H9 (cell line): Measurements from ENCODE around the gene CYP8B1. TPM values are rescaled to one million over a fixed set of nuclear protein-coding genes. Genes with fewer than 3 reads are reported as not detected.

Experiments
- DNase-seq: peaks from one replicate; pipeline ENCODE4 v3.0.0-alpha.2; 2017
- H2AFZ ChIP-seq: one replicate; pipeline ENCODE4 v1.6.1; 2013; ENCODE audit warnings: mild to moderate bottlenecking, low read length, control low read depth, moderate library complexity
- H2AK5ac ChIP-seq: 2 replicates; pipeline ENCODE4 v1.6.1; 2013; ENCODE audit warnings: low read length, control low read depth, mixed read lengths; ENCODE audit not compliant: insufficient read length
- H2BK120ac ChIP-seq: one replicate; pipeline ENCODE4 v1.6.1; 2013; ENCODE audit warnings: low read depth, mild to moderate bottlenecking, low read length, control low read depth, inconsistent platforms; ENCODE audit not compliant: poor library complexity, severe bottlenecking
- H2BK12ac ChIP-seq: 2 replicates; pipeline ENCODE4 v1.6.1; 2013; ENCODE audit warnings: low read length, control low read depth, mixed read lengths, low read depth; ENCODE audit not compliant: insufficient read length
- H2BK15ac ChIP-seq: 2 replicates; pipeline ENCODE4 v1.6.1; 2013; ENCODE audit warnings: low read depth, low read length, control low read depth
- H2BK20ac ChIP-seq: one replicate; pipeline ENCODE4 v1.6.1; 2013; ENCODE audit warnings: low read depth, mild to moderate bottlenecking, low read length, control low read depth, inconsistent platforms; ENCODE audit not compliant: poor library complexity, severe bottlenecking
- H2BK5ac ChIP-seq: 2 replicates; pipeline ENCODE4 v1.6.1; 2013; ENCODE audit warnings: low read length, control low read depth, mixed read lengths; ENCODE audit not compliant: insufficient read length
- H3K14ac ChIP-seq: 2 replicates; pipeline ENCODE4 v1.6.1; 2013; ENCODE audit warnings: low read length, control low read depth; ENCODE audit not compliant: insufficient read depth
- H3K18ac ChIP-seq: 2 replicates; pipeline ENCODE4 v1.6.1; 2013; ENCODE audit warnings: low read depth, mild to moderate bottlenecking, mixed read lengths, low read length, control low read depth; ENCODE audit not compliant: insufficient read length
- H3K23ac ChIP-seq: 2 replicates; pipeline ENCODE4 v1.6.1; 2013; ENCODE audit warnings: low read length, control low read depth, mixed read lengths, low read depth; ENCODE audit not compliant: insufficient read length
- H3K23me2 ChIP-seq: 2 replicates; pipeline ENCODE4 v1.6.1; 2013; ENCODE audit warnings: low read depth, mild to moderate bottlenecking, mixed read lengths, low read length, control low read depth; ENCODE audit not compliant: insufficient read length, poor library complexity, severe bottlenecking
- H3K27ac ChIP-seq: 2 replicates; pipeline ENCODE4 v1.5.1; 2013; ENCODE audit warnings: low read length, control low read depth, mixed read lengths, low read depth; ENCODE audit not compliant: insufficient read length
- H3K27me3 ChIP-seq: 2 replicates; pipeline ENCODE4 v1.6.1; 2013; ENCODE audit warnings: low read length, control low read depth, inconsistent platforms; ENCODE audit not compliant: insufficient read depth
- H3K4ac ChIP-seq: 2 replicates; pipeline ENCODE4 v1.6.1; 2013; ENCODE audit warnings: low read depth, mild to moderate bottlenecking, control low read depth, inconsistent platforms, low read length, moderate library complexity
- H3K4me1 ChIP-seq: 2 replicates; pipeline ENCODE4 v1.6.1; 2013; ENCODE audit warnings: low read length, control low read depth, inconsistent platforms; ENCODE audit not compliant: insufficient read depth
- H3K4me2 ChIP-seq: 2 replicates; pipeline ENCODE4 v1.6.1; 2013; ENCODE audit warnings: low read length, control low read depth, mixed read lengths; ENCODE audit not compliant: insufficient read length, insufficient read depth
- H3K56ac ChIP-seq: 2 replicates; pipeline ENCODE4 v1.6.1; 2013; ENCODE audit warnings: low read depth, mild to moderate bottlenecking, mixed read lengths, low read length, control low read depth; ENCODE audit not compliant: insufficient read length
- H3K79me1 ChIP-seq: 2 replicates; pipeline ENCODE4 v1.6.1; 2013; ENCODE audit warnings: low read depth, mild to moderate bottlenecking, moderate library complexity, low read length, control low read depth, inconsistent platforms; ENCODE audit not compliant: insufficient read depth, poor library complexity, severe bottlenecking
- H3K79me2 ChIP-seq: 2 replicates; pipeline ENCODE4 v1.6.1; 2013; ENCODE audit warnings: low read length, control low read depth, inconsistent platforms; ENCODE audit not compliant: insufficient read depth
- H3K9ac ChIP-seq: 2 replicates; pipeline ENCODE4 v1.6.1; 2013; ENCODE audit warnings: low read length, control low read depth, mixed read lengths; ENCODE audit not compliant: insufficient read length; ENCODE audit errors: extremely low read depth
- H3K9me3 ChIP-seq: one replicate; pipeline ENCODE4 v1.6.1; 2013; ENCODE audit warnings: low read depth, low read length, inconsistent platforms; ENCODE audit not compliant: control insufficient read depth
- H3T11ph ChIP-seq: one replicate; pipeline ENCODE4 v1.6.1; 2013; ENCODE audit warnings: mild to moderate bottlenecking, low read length, control low read depth, inconsistent platforms
- H4K20me1 ChIP-seq: one replicate; pipeline ENCODE4 v1.6.1; 2013; ENCODE audit not compliant: control insufficient read depth, insufficient read length, insufficient read depth
- H4K5ac ChIP-seq: 2 replicates; pipeline ENCODE4 v1.6.1; 2013; ENCODE audit warnings: low read depth, mild to moderate bottlenecking, mixed read lengths, low read length, control low read depth; ENCODE audit not compliant: insufficient read length
- H4K8ac ChIP-seq: replicated peaks from 2 replicates; pipeline ENCODE4 v1.6.1; 2013; ENCODE audit warnings: low read length, control low read depth, mixed read lengths, low read depth; ENCODE audit not compliant: insufficient read length
- H4K91ac ChIP-seq: 2 replicates; pipeline ENCODE4 v1.6.1; 2013; ENCODE audit warnings: low read depth, mild to moderate bottlenecking, moderate library complexity, mixed read lengths, low read length, control low read depth; ENCODE audit not compliant: insufficient read length
- H3K27ac Mint-ChIP-seq, 3 experiments: 2 replicates in 2 of 3; 3 replicates in 1 of 3; pipeline ENCODE4 v1.8.0; 2020 to 2021; ENCODE audit warnings: mixed read lengths in 3 of 3, mild to moderate bottlenecking in 1 of 3, moderate library complexity in 1 of 3
- H3K27me3 Mint-ChIP-seq: 2 replicates; pipeline ENCODE4 v1.8.0; 2021; ENCODE audit warnings: low read depth, mild to moderate bottlenecking, moderate library complexity, mixed read lengths
- H3K36me3 Mint-ChIP-seq, 3 experiments: 2 replicates in 2 of 3; 3 replicates in 1 of 3; pipeline ENCODE4 v1.8.0; 2020 to 2021; ENCODE audit warnings: low read depth in 3 of 3, mixed read lengths in 3 of 3; ENCODE audit not compliant: insufficient read depth in 1 of 3
- H3K4me1 Mint-ChIP-seq, 2 experiments: 2 replicates each; pipeline ENCODE4 v1.8.0; 2020; ENCODE audit warnings: mixed read lengths in 2 of 2
- H3K4me3 Mint-ChIP-seq, 2 experiments: 2 replicates in 1 of 2; 3 replicates in 1 of 2; pipeline ENCODE4 v1.8.0; 2020 to 2021; ENCODE audit warnings: mild to moderate bottlenecking in 2 of 2, mixed read lengths in 2 of 2, moderate library complexity in 1 of 2
- H3K9me3 Mint-ChIP-seq, 2 experiments: 2 replicates in 1 of 2; 3 replicates in 1 of 2; pipeline ENCODE4 v1.8.0; 2020; ENCODE audit warnings: mild to moderate bottlenecking in 2 of 2, mixed read lengths in 2 of 2, moderate library complexity in 1 of 2
- WGBS: extraction: QIAGEN DNeasy Blood & Tissue Kit; methylation state at CpG from one replicate; pipeline ENCODE4 v1.1.7; 2013; ENCODE audit warnings: missing lambda C conversion rate, low lambda C conversion rate, mixed read lengths; ENCODE audit not compliant: insufficient read length; ENCODE audit errors: extremely low coverage; 5-methylcytosine and 5-hydroxymethylcytosine counted together
- total RNA-seq: library from RNA; stranded (reverse); gene quantifications from 2 replicates; pipeline ENCODE4 v1.2.1, GENCODE V29; 2021
- TF ChIP-seq, protein P1 (sequence below): fragments of 200-600 bp; sonication (generic); conservative IDR thresholded peaks from 3 replicates; pipeline ENCODE4 v1.8.0; 2021; ENCODE audit warnings: antibody characterized with exemption, mild to moderate bottlenecking

CYP8B1 gene
- total RNA-seq, 1 experiment from 2014 or later, result not detected

DNA sequence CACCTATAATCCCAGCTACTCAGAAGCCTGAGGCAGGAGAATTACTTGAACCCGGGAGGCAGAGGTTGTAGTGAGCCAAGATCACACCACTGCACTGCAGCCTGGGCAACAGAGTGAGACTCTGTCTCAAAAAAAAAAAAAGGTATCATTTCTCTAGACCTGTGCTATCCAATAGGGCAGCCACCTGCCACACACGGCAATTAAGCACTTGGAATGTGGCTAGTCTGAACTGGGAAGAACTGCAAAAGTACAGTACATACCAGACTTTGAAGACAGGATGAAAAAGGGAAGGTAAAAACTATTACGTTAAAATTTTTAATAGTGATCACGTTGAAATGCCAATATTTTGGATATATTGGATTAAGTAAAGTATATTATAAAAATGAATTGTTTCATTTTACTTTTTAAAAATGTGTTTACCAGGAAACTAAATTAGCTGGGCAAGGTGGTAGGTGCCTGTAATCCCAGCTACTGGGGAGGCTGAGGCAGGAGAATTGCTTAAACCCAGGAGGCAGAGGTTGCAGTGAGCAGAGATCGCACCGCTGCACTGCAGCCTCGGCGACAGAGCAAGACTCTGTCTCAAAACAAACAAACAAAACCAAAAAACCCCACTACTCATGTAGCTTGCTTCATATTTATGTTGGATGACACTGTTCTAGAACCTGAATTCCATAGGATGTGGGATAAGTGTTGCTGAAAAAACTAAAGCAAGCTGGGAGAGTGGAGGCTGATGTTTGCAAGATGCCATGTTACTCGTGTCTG, 2.3 kb downstream of the CYP8B1 start:
- H3K4me1 Mint-ChIP-seq, result no peaks in the 10 kb centered on the region
- H3K4ac ChIP-seq, result no peak overlapping the region

More for the DNA sequence above, 2.3 kb downstream of the CYP8B1 start:
- Histone ChIP-seq H3K27me3 (no peaks in the 10 kb centered on the region), H4K8ac (no peak overlapping the region), H3K23me2 (no peaks in the 10 kb centered on the region), H3K14ac (no peak overlapping the region), H2BK20ac (no peak overlapping the region), H3K27ac (no peak overlapping the region), H3K23ac (no peak overlapping the region), H3K9me3 (no peaks in the 10 kb centered on the region), H4K5ac (no peak overlapping the region), H4K91ac (no peak overlapping the region), H2AK5ac (no peak overlapping the region), H3K56ac (no peak overlapping the region), H3K4me2 (no peak overlapping the region), H3K18ac (no peak overlapping the region), H2AFZ (no peak overlapping the region), H2BK120ac (no peak overlapping the region), H2BK15ac (no peak overlapping the region), H3K79me1 (no peaks in the 10 kb centered on the region), H3T11ph (no peak overlapping the region), H2BK5ac (no peak overlapping the region), H3K79me2 (no peaks in the 10 kb centered on the region), H3K4me1 (no peaks in the 10 kb centered on the region), H4K20me1 (no peaks in the 10 kb centered on the region), H3K9ac (no peak overlapping the region), H2BK12ac (no peak overlapping the region)
- peaks cover 7% of the 10 kb centered on the region for H3K27me3 Mint-ChIP-seq
- no peaks in the 10 kb centered on the region for H3K9me3 Mint-ChIP-seq
- whole genome bisulfite sequencing, result no CpG with 5 or more reads among the region's 9 CpGs
- H3K36me3 Mint-ChIP-seq, result no peaks in the 10 kb centered on the region
- peak overlapping the region in 1 of 3 experiments; percentile 38; a peak in 1 of 7 replicates for H3K27ac Mint-ChIP-seq
- H3K4me3 Mint-ChIP-seq, result no peak overlapping the region
- TF ChIP-seq, protein P1, sequence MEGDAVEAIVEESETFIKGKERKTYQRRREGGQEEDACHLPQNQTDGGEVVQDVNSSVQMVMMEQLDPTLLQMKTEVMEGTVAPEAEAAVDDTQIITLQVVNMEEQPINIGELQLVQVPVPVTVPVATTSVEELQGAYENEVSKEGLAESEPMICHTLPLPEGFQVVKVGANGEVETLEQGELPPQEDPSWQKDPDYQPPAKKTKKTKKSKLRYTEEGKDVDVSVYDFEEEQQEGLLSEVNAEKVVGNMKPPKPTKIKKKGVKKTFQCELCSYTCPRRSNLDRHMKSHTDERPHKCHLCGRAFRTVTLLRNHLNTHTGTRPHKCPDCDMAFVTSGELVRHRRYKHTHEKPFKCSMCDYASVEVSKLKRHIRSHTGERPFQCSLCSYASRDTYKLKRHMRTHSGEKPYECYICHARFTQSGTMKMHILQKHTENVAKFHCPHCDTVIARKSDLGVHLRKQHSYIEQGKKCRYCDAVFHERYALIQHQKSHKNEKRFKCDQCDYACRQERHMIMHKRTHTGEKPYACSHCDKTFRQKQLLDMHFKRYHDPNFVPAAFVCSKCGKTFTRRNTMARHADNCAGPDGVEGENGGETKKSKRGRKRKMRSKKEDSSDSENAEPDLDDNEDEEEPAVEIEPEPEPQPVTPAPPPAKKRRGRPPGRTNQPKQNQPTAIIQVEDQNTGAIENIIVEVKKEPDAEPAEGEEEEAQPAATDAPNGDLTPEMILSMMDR, result no peak
- no peak for DNase-seq
